A673 (cell line): ENCODE results near the gene ETFA. TPM values are rescaled to one million over a fixed set of nuclear protein-coding genes. Genes with fewer than 3 reads are reported as not detected.

Source experiments
- BruUV-seq: library from RNA; stranded (reverse); fragments of 400-500 nt; replicated peaks from 2 replicates; lab custom pipeline; 2021; lab: Mats Ljungman, UMichigan
- CTCF ChIA-PET: fragments of 300-600 bp; sonication (Branson Sonifier 250); formaldehyde crosslinking; loops from one replicate; lab custom pipeline; 2022; ENCODE audit warnings: antibody characterized with exemption; lab: Charles Lee
- POLR2A ChIA-PET: fragments of 300-600 bp; sonication (Branson Sonifier 250); formaldehyde crosslinking; loops from one replicate; lab custom pipeline; 2022; ENCODE audit warnings: antibody characterized with exemption; ENCODE audit not compliant: low non-redundant PET; lab: Charles Lee
- DNase-seq: peaks from one replicate; pipeline ENCODE4 v3.0.0-alpha.2; 2015; ENCODE audit warnings: low spot score
- H3K27ac ChIP-seq: fragments of 200-600 bp; sonication (generic); 2 replicates; pipeline ENCODE4 v1.5.1; 2016; ENCODE audit warnings: mixed run types, low read depth, mild to moderate bottlenecking, mixed read lengths, antibody characterized with exemption, low read length; ENCODE audit not compliant: poor library complexity, severe bottlenecking
- H3K27me3 ChIP-seq: fragments of 200-600 bp; sonication (generic); replicated peaks from 2 replicates; pipeline ENCODE4 v1.6.1; 2017; ENCODE audit warnings: mixed run types, low read depth, mild to moderate bottlenecking, mixed read lengths, antibody characterized with exemption, low read length; ENCODE audit not compliant: insufficient read depth, poor library complexity
- H3K36me3 ChIP-seq: fragments of 200-600 bp; sonication (generic); 2 replicates; pipeline ENCODE4 v1.6.1; 2016; ENCODE audit warnings: mixed run types, mild to moderate bottlenecking, mixed read lengths, antibody characterized with exemption, low read length; ENCODE audit not compliant: insufficient read depth, poor library complexity, severe bottlenecking
- H3K4me1 ChIP-seq: fragments of 200-600 bp; sonication (generic); 2 replicates; pipeline ENCODE4 v1.6.1; 2017; ENCODE audit warnings: mixed run types, mild to moderate bottlenecking, mixed read lengths, antibody characterized with exemption, low read length; ENCODE audit not compliant: insufficient read depth, poor library complexity, severe bottlenecking
- H3K4me3 ChIP-seq: fragments of 200-600 bp; sonication (generic); 2 replicates; pipeline ENCODE4 v1.5.1; 2016; ENCODE audit warnings: low read depth, mixed run types, mild to moderate bottlenecking, mixed read lengths, low read length; ENCODE audit not compliant: poor library complexity, severe bottlenecking
- H3K9me3 ChIP-seq: fragments of 200-600 bp; sonication (generic); 2 replicates; pipeline ENCODE4 v1.6.1; 2016; ENCODE audit warnings: mixed run types, low read depth, mild to moderate bottlenecking, mixed read lengths, antibody characterized with exemption, low read length; ENCODE audit not compliant: poor library complexity, severe bottlenecking
- EZH2 ChIP-seq: fragments of 200-600 bp; sonication (generic); IDR thresholded peaks from 2 replicates; pipeline ENCODE4 v1.6.1; 2017; ENCODE audit warnings: borderline replicate concordance, low read depth, mild to moderate bottlenecking, mixed read lengths, antibody characterized with exemption, low read length; ENCODE audit not compliant: poor library complexity, severe bottlenecking
- intact Hi-C: fragments of 100-400 bp; cut with micrococcal nuclease; formaldehyde crosslinking; loops from one replicate; pipeline ENCODE4 v1.10.0; 2022; ENCODE audit not compliant: unreplicated experiment
- total RNA-seq: library from RNA; stranded (reverse); gene quantifications from 2 replicates; pipeline ENCODE4 v1.2.3, GENCODE V29; 2021
- TF ChIP-seq, protein P1 (sequence below): fragments of 300-800, 200-600 bp; sonication (generic); conservative IDR thresholded peaks from 2 replicates; pipeline ENCODE4 v1.5.1; 2017; ENCODE audit warnings: low read depth, mild to moderate bottlenecking, antibody characterized with exemption, low read length, moderate library complexity, mixed read lengths

Gene ETFA
- total RNA-seq, 1 experiment from 2014 or later, result 133 TPM

DNA sequence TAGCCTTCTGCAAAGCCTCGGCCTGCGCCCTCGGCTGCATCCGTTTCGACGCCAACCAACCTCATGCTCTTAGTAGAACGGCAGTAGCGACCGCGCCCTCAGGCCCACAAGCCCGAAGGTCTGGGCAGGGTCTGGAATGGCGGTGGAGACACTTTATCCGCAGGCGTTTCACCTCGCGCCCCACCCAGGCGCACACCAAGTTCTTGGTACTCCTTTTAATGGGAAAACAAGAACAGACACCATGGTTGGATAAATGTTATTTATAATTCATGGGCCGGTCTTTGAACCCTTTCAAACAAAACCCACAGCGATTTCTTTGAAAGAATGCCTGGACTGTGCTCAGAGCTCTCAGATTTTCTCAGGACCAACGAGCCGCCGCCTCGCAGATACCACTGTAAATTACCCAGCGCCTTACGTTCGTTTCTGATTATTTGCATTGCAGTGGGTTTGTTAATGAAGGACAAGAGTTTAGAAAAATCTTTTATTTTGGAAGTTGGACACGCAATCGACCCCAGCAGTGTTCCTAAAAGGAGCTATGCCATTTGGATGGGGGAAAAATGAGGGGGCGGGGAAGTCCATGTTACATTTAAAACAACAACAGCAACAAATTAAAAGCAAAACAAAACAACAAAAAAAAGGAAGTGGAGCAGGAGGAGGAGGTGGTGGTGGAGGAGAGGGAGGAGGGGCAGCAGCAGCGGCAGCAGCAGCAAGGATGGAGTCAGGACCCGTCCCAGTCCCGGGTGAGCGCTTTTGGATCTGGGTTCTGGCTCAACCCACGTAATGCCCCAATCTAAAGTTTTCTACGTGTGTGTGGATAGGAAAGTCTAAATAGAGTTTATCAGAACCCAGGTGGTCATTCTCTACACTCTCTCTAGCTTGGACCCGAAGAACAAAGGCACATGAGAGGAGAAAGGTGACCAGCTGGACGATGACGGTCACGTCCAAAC lies 24.3 kb upstream of the ETFA start:
- ChIA-PET CTCF (interaction anchor here (0.5 to 0.6 kb wide), 2 partner anchors 45 to 181 kb away, joined by 3 to 7 read pairs; no protein-coding TSS in a partner anchor), POLR2A (interaction anchor here (0.6 kb wide), 2 partner anchors 546 to 569 kb away, joined by 4 to 5 read pairs; no protein-coding TSS in a partner anchor)
- TF ChIP-seq, protein P1, sequence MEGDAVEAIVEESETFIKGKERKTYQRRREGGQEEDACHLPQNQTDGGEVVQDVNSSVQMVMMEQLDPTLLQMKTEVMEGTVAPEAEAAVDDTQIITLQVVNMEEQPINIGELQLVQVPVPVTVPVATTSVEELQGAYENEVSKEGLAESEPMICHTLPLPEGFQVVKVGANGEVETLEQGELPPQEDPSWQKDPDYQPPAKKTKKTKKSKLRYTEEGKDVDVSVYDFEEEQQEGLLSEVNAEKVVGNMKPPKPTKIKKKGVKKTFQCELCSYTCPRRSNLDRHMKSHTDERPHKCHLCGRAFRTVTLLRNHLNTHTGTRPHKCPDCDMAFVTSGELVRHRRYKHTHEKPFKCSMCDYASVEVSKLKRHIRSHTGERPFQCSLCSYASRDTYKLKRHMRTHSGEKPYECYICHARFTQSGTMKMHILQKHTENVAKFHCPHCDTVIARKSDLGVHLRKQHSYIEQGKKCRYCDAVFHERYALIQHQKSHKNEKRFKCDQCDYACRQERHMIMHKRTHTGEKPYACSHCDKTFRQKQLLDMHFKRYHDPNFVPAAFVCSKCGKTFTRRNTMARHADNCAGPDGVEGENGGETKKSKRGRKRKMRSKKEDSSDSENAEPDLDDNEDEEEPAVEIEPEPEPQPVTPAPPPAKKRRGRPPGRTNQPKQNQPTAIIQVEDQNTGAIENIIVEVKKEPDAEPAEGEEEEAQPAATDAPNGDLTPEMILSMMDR, result no peak
- no peak for TF ChIP-seq EZH2
- TSS peak; percentile 92 for BruUV-seq
- Histone ChIP-seq H3K4me3 (peak overlapping the region; percentile 48), H3K36me3 (no peaks in the 10 kb centered on the region), H3K27ac (peak overlapping the region; percentile 80), H3K9me3 (no peaks in the 10 kb centered on the region), H3K4me1 (peaks cover 28% of the 10 kb centered on the region), H3K27me3 (peaks cover 30% of the 10 kb centered on the region)
- no peak for DNase-seq
- intact Hi-C loops, result loop anchor here (10.0 kb wide), 1 partner anchor 509 kb away; no protein-coding TSS in a partner anchor

DNA sequence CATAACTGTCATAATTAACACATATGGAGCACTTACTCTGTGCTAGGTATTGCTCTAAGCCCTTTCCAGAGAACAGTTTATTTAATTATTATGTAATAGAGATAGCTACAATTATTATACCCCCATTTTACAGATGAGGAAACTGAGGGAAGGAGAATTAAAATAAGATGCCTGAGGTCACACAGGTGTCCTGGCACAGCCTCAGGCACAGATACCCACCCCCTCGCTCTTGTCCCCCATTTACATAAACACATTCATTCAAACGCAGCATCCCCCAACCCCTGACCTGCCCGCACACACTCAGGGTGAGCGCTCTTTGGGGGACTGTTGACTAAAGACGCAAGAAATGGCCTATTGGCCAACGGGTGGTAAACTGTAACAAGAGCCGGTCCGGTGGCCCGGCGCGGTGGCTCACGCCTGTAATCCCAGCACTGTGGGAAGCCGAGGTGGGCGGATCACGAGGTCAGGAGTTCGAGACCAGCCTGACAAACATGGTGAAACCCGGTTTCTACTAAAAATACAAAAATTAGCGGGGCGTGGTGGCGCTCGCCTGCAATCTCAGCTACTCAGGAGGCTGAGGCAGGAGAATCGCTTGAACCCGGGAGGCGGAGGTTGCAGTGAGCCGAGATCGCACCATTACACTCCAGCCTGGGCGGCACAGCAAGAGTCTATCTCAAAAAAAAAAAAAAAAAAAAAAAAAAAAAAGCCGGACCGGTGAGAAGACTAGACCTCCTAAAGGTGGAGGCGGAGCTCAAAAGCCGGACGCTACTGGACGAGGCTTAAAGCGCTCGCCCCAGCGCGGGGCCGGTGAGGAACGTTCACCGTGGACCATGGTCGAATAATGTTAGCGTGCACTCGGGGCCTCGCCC lies 23.4 kb upstream of the ETFA start:
- no TSS peak for BruUV-seq
- no peaks in the 10 kb centered on the region for H3K9me3 ChIP-seq
- DNase-seq, result no peak
- peaks cover 21% of the 10 kb centered on the region for H3K27me3 ChIP-seq
- CTCF ChIA-PET, result no interaction called here
- no peak overlapping the region for H3K4me3 ChIP-seq
- H3K4me1 ChIP-seq, result peaks cover 23% of the 10 kb centered on the region
- no peak for TF ChIP-seq EZH2
- TF ChIP-seq, protein P1, result no peak
- intact Hi-C loops, result loop anchor here (5.0 to 10.0 kb wide), 3 partner anchors 97 to 510 kb away; no protein-coding TSS in a partner anchor
- POLR2A ChIA-PET, result no interaction called here
- H3K27ac ChIP-seq, result no peak overlapping the region
- H3K36me3 ChIP-seq, result no peaks in the 10 kb centered on the region
